PFSK-1 (cell line): ENCODE results near the gene MFSD12.

Experiments
- FOXP2 ChIP-seq: optimal IDR thresholded peaks from 2 replicates; pipeline ENCODE3; 2011; ENCODE audit warnings: borderline replicate concordance, control low read depth, inconsistent platforms; ENCODE audit not compliant: insufficient read depth; ENCODE audit errors: extremely low read length, extremely low read depth
- POLR2AphosphoS5 ChIP-seq: IDR thresholded peaks from 2 replicates; pipeline ENCODE4 v1.6.1; 2012; ENCODE audit warnings: low read depth, mild to moderate bottlenecking, control low read depth, low read length, moderate library complexity
- REST ChIP-seq, 2 experiments: IDR thresholded peaks; 2 replicates each; pipeline versions ENCODE4 v1.6.1 to v1.8.0; 2011 to 2012; ENCODE audit warnings: low read depth in 2 of 2, low read length in 2 of 2, control low read depth in 1 of 2, inconsistent platforms in 1 of 2, mild to moderate bottlenecking in 1 of 2, moderate library complexity in 1 of 2; ENCODE audit not compliant: insufficient read depth in 1 of 2
- SIN3A ChIP-seq: IDR thresholded peaks from 2 replicates; pipeline ENCODE4 v1.6.1; 2012; ENCODE audit warnings: mild to moderate bottlenecking, low read length, moderate library complexity, borderline replicate concordance; ENCODE audit not compliant: insufficient read depth
- TAF1 ChIP-seq: IDR thresholded peaks from 2 replicates; pipeline ENCODE4 v1.6.1; 2012; ENCODE audit warnings: low read length, control low read depth, borderline replicate concordance; ENCODE audit not compliant: insufficient read depth

MFSD12 gene

GRCh38 chr19:3576696-3577443 is 19.5 kb upstream of the MFSD12 start:
- TF ChIP-seq POLR2AphosphoS5: no peak
- no peak for TF ChIP-seq REST (IDR thresholded peaks at IDR 0.05; ENCODE audit: insufficient read depth in 1 of 2, low read depth in 2 of 2, low read length in 2 of 2)
- no peak for TF ChIP-seq FOXP2
- no peak for TF ChIP-seq TAF1
- no peak for TF ChIP-seq SIN3A

- no peak for TF ChIP-seq TAF1
- TF ChIP-seq SIN3A: no peak
- TF ChIP-seq FOXP2: no peak
- TF ChIP-seq REST (IDR thresholded peaks at IDR 0.05; ENCODE audit: insufficient read depth in 1 of 2, low read depth in 2 of 2, low read length in 2 of 2): no peak
- no peak for TF ChIP-seq POLR2AphosphoS5
Measured at GRCh38 chr19:3575949-3576673, 18.7 kb upstream of the MFSD12 start.

DNA sequence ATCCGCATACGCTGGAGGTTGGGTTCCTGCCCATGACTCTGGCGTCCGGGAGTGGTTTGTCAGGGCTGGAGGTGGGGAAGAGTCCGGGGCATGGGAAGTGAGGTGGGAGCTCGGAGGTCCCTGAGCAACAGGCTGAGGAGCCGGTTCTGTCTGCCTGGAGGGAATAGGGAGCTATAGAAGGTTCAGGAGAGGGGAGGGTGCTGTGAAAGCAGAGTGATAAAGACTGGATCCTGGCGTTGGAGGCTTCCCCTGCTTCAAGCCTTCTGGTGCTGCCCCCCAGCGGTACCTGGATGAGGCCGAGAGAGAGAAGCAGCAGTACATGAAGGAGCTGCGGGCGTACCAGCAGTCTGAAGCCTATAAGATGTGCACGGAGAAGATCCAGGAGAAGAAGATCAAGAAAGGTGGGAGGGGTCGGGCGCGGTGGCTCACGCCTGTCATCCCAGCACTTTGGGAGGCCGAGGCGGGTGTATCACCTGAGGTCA is 17.9 kb upstream of the MFSD12 start:
- TF ChIP-seq POLR2AphosphoS5 (no peak), REST (IDR thresholded peaks at IDR 0.05; ENCODE audit: insufficient read depth in 1 of 2, low read depth in 2 of 2, low read length in 2 of 2) (no peak), SIN3A (no peak), FOXP2 (no peak), TAF1 (no peak)

GRCh38 chr19:3573858-3574637 is 16.7 kb upstream of the MFSD12 start:
- no peak for TF ChIP-seq TAF1
- TF ChIP-seq POLR2AphosphoS5: no peak; the same call in 1 of the 2 replicates
- no peak for TF ChIP-seq SIN3A
- TF ChIP-seq FOXP2: no peak
- no peak for TF ChIP-seq REST (IDR thresholded peaks at IDR 0.05; ENCODE audit: insufficient read depth in 1 of 2, low read depth in 2 of 2, low read length in 2 of 2)
